ENCODE data around the gene KHDC4. TPM values are rescaled to one million over a fixed set of nuclear protein-coding genes. Genes with fewer than 3 reads are reported as not detected.
"Not testable (repeated sequence)": the region's sequence is repeated elsewhere in the genome, so short reads cannot be mapped to it uniquely, and the experiment has no call there.

Gene KHDC4
- total RNA-seq, 1 donor from 2014 or later, result 23.7 TPM

- no peak for DNase-seq (ENCODE audit: low read depth, low spot score)
Observed at GRCh38 chr1:155904261-155904660, 30.0 kb downstream of the KHDC4 start.

- no peak for DNase-seq (ENCODE audit: low read depth, low spot score)
Observed at GRCh38 chr1:155900161-155900560, 34.1 kb downstream of the KHDC4 start.

GRCh38 chr1:155899683-155900082 is 34.5 kb downstream of the KHDC4 start:
- DNase-seq (ENCODE audit: low read depth, low spot score), result no peak

- DNase-seq (ENCODE audit: low read depth, low spot score), result no peak
Observed at GRCh38 chr1:155898888-155899287, 35.3 kb downstream of the KHDC4 start.

GRCh38 chr1:155897746-155898145 is 36.5 kb downstream of the KHDC4 start:
- no peak for DNase-seq (ENCODE audit: low read depth, low spot score)

GRCh38 chr1:155896476-155896875 is 37.7 kb downstream of the KHDC4 start:
- not testable (repeated sequence) for DNase-seq (ENCODE audit: low read depth, low spot score)

- not testable (repeated sequence) for DNase-seq (ENCODE audit: low read depth, low spot score)
Observed at GRCh38 chr1:155895617-155896016, 38.6 kb downstream of the KHDC4 start.

- DNase-seq (ENCODE audit: low read depth, low spot score), result peak; percentile 88
Observed at GRCh38 chr1:155893389-155894142, 40.6 kb downstream of the KHDC4 start.

GRCh38 chr1:155892796-155893195 is 41.4 kb downstream of the KHDC4 start:
- DNase-seq (ENCODE audit: low read depth, low spot score), result peak; percentile 40

- DNase-seq (ENCODE audit: low read depth, low spot score), result no peak
Observed at GRCh38 chr1:155890251-155890650, 44.0 kb downstream of the KHDC4 start.

- no peak for DNase-seq (ENCODE audit: low read depth, low spot score)
Observed at GRCh38 chr1:155889566-155889965, 44.6 kb downstream of the KHDC4 start.

- no peak for DNase-seq (ENCODE audit: low read depth, low spot score)
Observed at GRCh38 chr1:155888481-155888880, 45.7 kb downstream of the KHDC4 start.

GRCh38 chr1:155884982-155885381 is 49.2 kb downstream of the KHDC4 start:
- no peak for DNase-seq (ENCODE audit: low read depth, low spot score)

GRCh38 chr1:155884031-155884960 is 49.9 kb downstream of the KHDC4 start:
- no peak for DNase-seq (ENCODE audit: low read depth, low spot score)

- no peak for DNase-seq (ENCODE audit: low read depth, low spot score)
Observed at GRCh38 chr1:155882766-155883165, 51.4 kb downstream of the KHDC4 start.

- DNase-seq (ENCODE audit: low read depth, low spot score), result no peak
Observed at GRCh38 chr1:155882235-155882634, 52.0 kb downstream of the KHDC4 start.

- no peak for DNase-seq (ENCODE audit: low read depth, low spot score)
Observed at GRCh38 chr1:155880950-155881349, 53.3 kb downstream of the KHDC4 start.

- DNase-seq (ENCODE audit: low read depth, low spot score), result no peak
Observed at GRCh38 chr1:155880251-155880650, 54.0 kb downstream of the KHDC4 start.

- no peak for DNase-seq (ENCODE audit: low read depth, low spot score)
Observed at GRCh38 chr1:155877945-155878344, 56.3 kb downstream of the KHDC4 start.

- no peak for DNase-seq (ENCODE audit: low read depth, low spot score)
Observed at GRCh38 chr1:155873860-155874259, 60.4 kb downstream of the KHDC4 start.

- no peak for DNase-seq (ENCODE audit: low read depth, low spot score)
Observed at GRCh38 chr1:155872527-155872926, 61.7 kb downstream of the KHDC4 start.

GRCh38 chr1:155871390-155871789 is 62.8 kb downstream of the KHDC4 start:
- no peak for DNase-seq (ENCODE audit: low read depth, low spot score)

All from pulmonary artery endothelial cell (primary cell).